ENCODE measurements around the gene APLNR.

APLNR gene

DNA sequence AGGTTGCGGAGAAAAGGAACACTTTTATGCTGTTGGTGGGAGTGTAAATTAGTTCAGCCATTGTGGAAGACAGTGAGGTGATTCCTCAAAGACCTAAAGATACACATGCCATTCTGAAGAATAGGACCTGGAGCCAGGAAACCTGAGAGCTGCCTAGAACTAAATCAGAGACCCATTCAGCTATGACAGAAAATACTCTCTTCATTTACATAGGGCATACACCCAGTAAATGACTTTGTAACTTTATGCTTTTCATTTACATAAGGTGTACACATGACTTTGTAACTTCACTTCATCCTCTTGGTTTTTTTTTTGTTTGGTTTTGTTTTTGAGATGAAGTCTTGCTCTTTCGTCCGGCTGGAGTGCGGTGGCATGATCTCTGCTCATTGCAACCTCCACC, 25.1 kb upstream of the APLNR start:
- H3K27me3 Mint-ChIP-seq = peaks cover 11% of the 10 kb centered on the region

DNA sequence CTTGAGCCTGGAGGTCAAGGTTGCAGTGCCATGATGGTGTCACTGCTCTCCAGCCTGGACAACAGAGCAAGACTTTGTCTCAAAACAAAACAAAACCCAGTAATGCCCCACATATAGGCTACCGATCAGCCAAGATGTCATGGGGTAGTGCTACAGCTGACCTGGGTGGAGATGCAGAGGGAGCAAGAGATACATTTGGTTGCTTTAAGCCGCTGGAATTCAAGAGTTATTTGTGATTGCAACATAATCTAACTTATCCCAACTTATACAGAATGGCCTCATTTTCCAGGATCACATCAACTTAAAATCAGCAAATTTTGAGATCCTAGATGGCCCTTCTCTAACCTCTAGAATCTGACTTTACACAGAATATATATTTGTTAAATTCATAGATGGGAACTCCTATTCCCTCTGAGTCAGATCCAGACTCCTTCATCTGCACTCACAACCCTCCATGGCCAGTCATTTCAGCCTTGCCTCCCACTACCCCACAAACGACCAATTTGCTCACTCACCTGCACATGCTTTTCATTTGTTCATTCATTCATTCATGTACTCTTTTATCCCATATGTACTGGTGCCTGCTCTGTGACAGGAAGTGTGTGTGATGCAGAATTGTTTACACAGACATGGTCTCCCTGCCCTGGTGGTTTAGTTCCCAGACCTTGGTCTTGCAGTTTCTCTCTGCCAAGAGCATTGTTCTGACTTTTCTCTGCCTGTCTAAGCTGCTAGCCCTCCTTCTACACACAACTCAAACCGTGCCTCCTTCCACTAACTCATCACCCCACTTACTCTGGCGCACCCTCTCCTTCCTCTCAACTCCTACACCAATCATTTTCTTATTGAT, 24.1 kb upstream of the APLNR start:
- peaks cover 12% of the 10 kb centered on the region for H3K27me3 Mint-ChIP-seq
- H3K4me3 Mint-ChIP-seq = no peak overlapping the region
- H3K9me3 Mint-ChIP-seq = peaks cover 17% of the 10 kb centered on the region
- H3K27ac Mint-ChIP-seq = no peak overlapping the region
- no peaks in the 10 kb centered on the region for H3K36me3 Mint-ChIP-seq
- H3K4me1 Mint-ChIP-seq = no peaks in the 10 kb centered on the region

More for the DNA sequence above, 25.1 kb upstream of the APLNR start:
- no peak overlapping the region for H3K27ac Mint-ChIP-seq
- H3K4me3 Mint-ChIP-seq = no peak overlapping the region
- no peaks in the 10 kb centered on the region for H3K4me1 Mint-ChIP-seq
- no peaks in the 10 kb centered on the region for H3K36me3 Mint-ChIP-seq
- peaks cover 10% of the 10 kb centered on the region for H3K9me3 Mint-ChIP-seq

DNA sequence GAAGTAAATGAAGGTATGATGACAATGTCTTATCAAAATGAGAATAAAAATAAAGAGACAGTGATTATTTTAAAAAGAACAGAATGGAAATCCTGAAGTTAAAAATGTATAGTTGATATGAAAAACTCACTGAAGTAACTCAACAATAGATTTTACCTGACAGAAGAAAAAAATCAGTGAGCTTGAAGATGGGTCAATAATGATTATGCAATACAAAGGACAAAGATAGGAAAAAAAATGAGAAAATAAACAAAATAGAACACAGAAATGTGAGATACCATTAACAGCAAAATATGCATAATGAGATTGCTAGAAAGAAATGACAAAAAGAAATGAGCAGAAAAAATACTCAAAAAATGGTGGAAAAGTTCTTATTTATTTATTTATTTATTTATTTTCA, 19.1 kb upstream of the APLNR start:
- H3K4me3 Mint-ChIP-seq = no peak overlapping the region
- peaks cover 11% of the 10 kb centered on the region for H3K9me3 Mint-ChIP-seq
- H3K36me3 Mint-ChIP-seq = no peaks in the 10 kb centered on the region
- peaks cover 29% of the 10 kb centered on the region for H3K27me3 Mint-ChIP-seq
- no peaks in the 10 kb centered on the region for H3K4me1 Mint-ChIP-seq
- H3K27ac Mint-ChIP-seq = no peak overlapping the region

DNA sequence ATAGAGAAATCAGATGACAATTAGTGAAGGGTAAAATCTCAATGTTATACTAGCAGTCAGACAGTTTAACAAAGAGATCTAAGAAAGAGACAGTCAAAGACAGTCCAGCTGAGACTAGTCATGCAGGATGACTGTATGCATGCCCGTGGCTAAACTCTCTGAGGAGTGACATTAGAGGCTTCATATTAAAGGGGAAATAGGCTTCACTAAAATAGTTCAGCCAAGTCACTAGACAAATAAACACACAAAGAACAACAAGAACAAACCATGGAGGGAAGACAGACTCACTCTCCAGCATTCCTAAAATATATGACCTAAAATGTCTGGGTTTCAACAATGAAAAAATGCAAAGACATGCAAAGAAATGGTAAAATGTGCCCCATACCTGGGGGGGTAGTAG, 18.6 kb upstream of the APLNR start:
- H3K27ac Mint-ChIP-seq = no peak overlapping the region

DNA sequence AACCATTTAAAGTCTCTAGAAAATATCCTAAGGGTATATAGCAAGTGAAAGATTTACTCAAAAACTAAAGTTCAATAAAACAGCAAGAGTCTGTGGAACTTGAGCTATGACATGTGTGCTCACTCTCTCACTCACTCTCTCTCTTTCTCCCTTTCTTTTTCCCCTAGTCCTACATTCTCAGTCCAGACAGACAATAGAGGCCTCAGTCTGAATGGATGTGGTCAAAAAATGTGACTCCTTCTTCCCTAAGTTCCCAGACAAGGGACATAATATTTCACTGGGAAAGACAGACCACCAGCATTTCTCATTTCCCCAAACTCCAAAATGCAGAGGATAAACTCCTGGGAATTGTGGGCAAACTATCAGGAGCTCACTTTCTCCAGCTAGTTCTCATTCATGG, 17.6 kb upstream of the APLNR start:
- H3K27ac Mint-ChIP-seq = no peak overlapping the region
- H3K36me3 Mint-ChIP-seq = no peaks in the 10 kb centered on the region
- peaks cover 11% of the 10 kb centered on the region for H3K9me3 Mint-ChIP-seq
- peaks cover 29% of the 10 kb centered on the region for H3K27me3 Mint-ChIP-seq
- H3K4me1 Mint-ChIP-seq = no peaks in the 10 kb centered on the region
- H3K4me3 Mint-ChIP-seq = no peak overlapping the region

More for the DNA sequence above, 18.6 kb upstream of the APLNR start:
- Mint-ChIP-seq H3K36me3 (no peaks in the 10 kb centered on the region), H3K9me3 (peaks cover 11% of the 10 kb centered on the region), H3K27me3 (peaks cover 31% of the 10 kb centered on the region), H3K4me1 (no peaks in the 10 kb centered on the region), H3K4me3 (no peak overlapping the region)

DNA sequence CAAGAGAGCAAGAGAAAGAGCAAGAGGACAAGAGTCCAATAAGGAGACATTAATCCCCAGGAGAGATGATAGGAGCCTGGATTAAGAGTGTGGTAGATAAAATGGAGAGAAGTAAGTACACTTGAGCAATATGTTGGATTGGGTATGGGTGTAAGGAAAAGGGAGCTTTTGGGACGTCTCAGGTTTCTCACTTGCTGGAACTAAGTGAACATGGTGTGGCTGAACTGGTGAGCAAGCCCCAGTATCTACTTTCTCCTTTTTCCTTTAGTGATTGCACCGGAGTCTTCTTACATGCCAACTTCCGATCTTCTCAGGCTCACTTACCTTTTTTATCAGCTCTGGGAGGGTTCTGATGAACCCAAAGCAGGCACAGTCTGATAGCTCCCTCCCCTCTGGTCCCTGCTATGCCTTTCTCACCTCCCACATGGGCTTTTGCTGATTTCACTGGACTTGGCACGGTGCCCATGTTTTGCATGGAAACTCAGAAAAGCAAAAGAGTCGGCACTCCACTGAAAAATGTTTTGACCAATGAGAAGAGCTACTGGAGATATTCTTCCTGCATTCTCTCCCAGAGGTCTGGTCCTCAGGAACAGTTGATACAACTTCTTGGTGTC, 14.5 kb upstream of the APLNR start:
- Mint-ChIP-seq H3K4me1 (no peaks in the 10 kb centered on the region), H3K9me3 (peaks cover 8% of the 10 kb centered on the region), H3K36me3 (no peaks in the 10 kb centered on the region), H3K4me3 (no peak overlapping the region), H3K27ac (no peak overlapping the region), H3K27me3 (peaks cover 27% of the 10 kb centered on the region)

DNA sequence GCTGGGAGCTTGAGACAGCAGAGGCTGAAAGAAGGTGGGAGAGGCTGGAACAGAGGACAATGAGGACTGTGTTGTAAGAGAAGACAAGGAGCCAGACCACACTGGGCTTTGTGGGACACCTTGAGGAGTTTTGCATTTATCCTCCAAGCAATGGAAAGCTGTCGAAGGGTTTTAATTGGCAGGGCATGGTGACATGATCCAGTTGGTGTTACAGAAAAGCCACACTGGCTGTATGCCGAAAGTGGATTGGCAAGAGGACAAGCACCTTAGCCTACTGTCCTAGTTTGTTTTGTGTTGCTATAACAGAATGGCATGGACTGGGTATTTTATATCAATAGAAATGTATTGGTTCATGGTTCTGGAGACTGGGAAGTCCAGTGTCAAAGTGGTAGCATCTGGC, 14.0 kb upstream of the APLNR start:
- Mint-ChIP-seq H3K4me1 (no peaks in the 10 kb centered on the region), H3K27ac (no peak overlapping the region), H3K4me3 (no peak overlapping the region), H3K27me3 (peaks cover 26% of the 10 kb centered on the region), H3K36me3 (no peaks in the 10 kb centered on the region), H3K9me3 (peaks cover 2% of the 10 kb centered on the region)

DNA sequence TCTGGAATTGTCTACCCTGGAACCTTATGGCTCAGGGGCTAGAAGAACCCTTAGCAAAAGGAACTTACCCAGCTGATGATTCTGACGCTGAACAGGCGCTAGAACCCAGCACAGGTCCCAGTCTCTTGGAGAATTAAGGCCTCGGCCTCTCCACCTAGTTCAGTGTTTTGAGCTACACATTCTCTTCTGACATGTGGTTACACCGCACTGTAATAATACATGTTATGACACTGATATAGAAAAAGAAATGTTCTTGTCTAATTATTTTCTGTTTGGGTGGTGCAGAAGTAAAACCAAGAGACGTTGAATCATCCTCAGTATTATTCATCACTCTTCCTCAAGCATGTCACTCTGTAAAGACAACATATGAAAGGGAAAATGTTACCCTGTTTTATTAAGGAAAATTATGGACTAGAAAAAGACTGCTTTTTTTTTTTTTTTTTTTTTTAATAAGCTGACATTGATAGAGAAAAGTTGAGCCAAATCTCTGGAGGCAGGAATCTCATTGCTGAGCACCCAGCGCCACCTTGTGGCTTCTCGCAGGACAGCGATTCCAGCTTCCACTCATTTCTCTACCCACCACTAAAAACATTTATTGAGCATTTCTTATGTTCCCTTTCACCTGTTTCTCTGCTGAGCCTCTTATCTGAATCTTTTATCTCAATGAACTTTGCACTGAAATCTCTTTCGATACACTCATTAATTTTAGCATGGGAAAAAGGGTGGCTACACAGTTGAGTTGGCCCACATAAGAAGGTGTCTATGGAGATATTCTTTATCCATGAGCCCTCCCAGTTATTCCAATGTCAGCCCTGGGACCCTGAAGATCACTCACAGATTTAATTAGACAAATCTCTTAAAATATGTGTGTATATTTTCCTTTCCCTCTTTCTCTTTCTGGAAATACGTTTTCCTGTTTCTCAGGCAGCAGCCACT, 12.6 kb upstream of the APLNR start:
- no peaks in the 10 kb centered on the region for H3K9me3 Mint-ChIP-seq
- H3K27ac Mint-ChIP-seq = no peak overlapping the region
- no peaks in the 10 kb centered on the region for H3K36me3 Mint-ChIP-seq
- H3K4me1 Mint-ChIP-seq = peaks cover 7% of the 10 kb centered on the region
- peaks cover 20% of the 10 kb centered on the region for H3K27me3 Mint-ChIP-seq
- no peak overlapping the region for H3K4me3 Mint-ChIP-seq

DNA sequence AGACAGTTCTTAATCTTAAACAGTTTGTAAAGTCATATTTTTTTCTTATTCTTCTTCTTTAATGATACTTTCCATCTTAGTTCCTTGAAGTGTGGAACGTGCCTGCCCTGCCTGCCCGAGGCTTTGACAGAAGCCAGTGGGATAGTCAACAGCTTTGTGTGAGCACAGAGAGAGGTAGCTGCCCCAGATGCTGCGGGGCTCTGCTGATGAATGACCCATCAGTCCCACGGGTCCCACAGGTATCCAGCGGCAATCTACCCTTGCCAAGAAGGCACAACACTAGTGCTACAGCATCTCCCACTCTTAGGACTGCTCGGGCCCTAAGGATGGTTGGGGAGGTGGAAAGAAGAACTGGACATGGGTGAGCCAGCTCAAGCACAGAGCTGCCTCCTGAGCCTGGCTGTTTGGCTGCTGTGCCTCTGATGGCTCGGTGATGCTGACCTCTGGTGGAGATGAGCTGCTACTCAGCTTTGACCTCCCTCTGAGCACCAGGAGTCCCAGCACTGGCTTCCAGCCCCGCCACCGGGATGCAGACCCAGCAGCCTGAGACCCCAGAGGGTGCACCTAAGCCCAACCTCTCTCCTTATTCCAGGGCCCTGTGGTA, 11.8 kb upstream of the APLNR start:
- no peaks in the 10 kb centered on the region for H3K36me3 Mint-ChIP-seq
- peaks cover 16% of the 10 kb centered on the region for H3K27me3 Mint-ChIP-seq
- H3K27ac Mint-ChIP-seq = no peak overlapping the region
- H3K4me3 Mint-ChIP-seq = no peak overlapping the region
- no peaks in the 10 kb centered on the region for H3K9me3 Mint-ChIP-seq
- peaks cover 10% of the 10 kb centered on the region for H3K4me1 Mint-ChIP-seq

DNA sequence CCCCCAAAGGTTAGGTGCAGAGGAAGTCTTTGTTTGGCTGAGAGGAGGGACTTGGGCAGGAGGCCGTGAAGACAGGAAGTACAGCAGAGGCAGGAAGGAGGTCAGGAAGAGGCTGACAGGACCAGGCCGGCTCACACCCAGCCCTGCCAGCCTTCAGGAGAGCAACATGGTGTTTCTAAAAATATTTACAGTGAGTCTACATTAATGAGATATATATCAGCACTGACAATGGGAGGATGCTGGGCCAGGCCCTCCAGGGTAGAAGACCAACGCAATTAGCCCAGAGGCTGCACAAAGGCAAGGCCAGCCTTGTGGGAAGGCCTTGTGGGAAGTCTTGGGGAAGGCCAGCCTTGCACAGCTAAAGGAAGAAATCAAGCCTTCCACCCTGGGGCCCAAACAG, 7.9 kb upstream of the APLNR start:
- H3K4me3 Mint-ChIP-seq = no peak overlapping the region

DNA sequence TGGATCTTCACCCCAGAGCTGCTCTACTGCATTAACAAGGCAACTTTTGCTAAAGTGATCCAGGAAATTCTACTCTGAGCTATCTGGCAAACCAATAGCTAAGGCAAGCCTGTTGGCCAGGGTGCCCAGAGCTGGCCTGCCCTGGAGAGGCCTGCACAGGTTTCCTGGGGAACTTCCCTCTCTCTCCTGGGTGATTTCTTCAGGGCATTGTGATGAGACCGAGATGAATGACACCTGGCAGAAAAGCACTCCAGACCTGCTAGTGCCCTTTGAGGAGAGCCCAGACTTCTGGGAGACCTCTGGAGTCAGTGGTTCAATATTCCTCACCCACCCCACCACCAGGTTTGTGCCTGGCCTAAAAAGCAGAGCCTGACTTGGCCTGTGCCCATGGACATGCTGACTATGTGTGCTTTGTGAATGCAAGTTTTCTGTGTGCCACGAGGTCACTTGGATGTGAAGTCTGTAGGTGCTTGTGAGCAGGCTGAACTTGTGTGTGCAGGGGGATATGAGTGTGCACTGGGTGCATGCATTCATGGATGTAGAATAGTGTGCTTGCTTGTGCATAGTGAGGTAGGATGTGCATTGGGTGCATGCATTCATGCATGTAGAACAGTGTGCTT, 4.4 kb upstream of the APLNR start:
- Mint-ChIP-seq H3K27me3 (peaks cover 10% of the 10 kb centered on the region), H3K4me3 (no peak overlapping the region), H3K27ac (no peak overlapping the region), H3K9me3 (no peaks in the 10 kb centered on the region), H3K36me3 (no peaks in the 10 kb centered on the region), H3K4me1 (peaks cover 10% of the 10 kb centered on the region)

More for the DNA sequence above, 7.9 kb upstream of the APLNR start:
- H3K4me1 Mint-ChIP-seq = peaks cover 10% of the 10 kb centered on the region
- no peaks in the 10 kb centered on the region for H3K36me3 Mint-ChIP-seq
- no peaks in the 10 kb centered on the region for H3K9me3 Mint-ChIP-seq
- H3K27me3 Mint-ChIP-seq = no peaks in the 10 kb centered on the region
- no peak overlapping the region for H3K27ac Mint-ChIP-seq

DNA sequence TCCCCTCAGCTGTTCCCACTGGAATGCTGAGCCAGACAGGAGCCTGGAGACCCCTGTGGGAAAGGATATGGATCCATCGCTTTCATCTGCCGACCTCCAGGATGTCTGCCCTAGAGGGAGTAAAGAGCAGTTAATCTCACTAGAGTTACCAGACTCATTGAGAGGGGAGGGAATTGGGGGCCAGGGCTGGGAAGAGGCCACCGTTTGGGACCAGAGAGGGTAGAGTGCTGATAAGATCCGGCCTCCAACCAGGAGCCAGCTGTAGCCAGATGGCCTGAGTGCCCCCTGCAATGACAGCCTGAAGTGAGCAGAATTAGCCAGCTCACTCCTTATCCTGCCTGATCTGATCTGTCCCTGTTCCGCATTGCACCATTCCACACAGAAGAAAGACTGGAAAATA, 3.7 kb upstream of the APLNR start:
- peaks cover 13% of the 10 kb centered on the region for H3K27me3 Mint-ChIP-seq
- H3K4me1 Mint-ChIP-seq = peaks cover 10% of the 10 kb centered on the region
- H3K27ac Mint-ChIP-seq = no peak overlapping the region
- no peaks in the 10 kb centered on the region for H3K9me3 Mint-ChIP-seq
- H3K4me3 Mint-ChIP-seq = no peak overlapping the region
- H3K36me3 Mint-ChIP-seq = no peaks in the 10 kb centered on the region

DNA sequence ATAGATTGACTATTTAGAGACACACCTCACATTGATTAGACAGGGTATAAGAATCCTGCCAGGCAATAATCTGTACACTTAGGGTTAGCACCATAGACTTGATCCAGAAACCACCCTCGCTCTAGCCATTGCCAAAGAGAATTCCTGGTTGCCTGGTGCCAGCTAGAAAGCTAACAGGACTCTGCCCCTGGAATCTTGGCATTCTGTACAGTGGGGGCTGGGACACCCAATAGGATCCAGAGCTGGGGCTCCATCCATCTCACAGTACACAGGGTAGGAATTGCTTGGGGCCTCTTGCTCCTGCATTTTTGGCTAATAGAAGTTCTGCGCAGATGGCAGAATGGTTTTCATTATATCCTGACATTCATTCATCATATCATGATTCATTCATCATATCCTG, 3.0 kb upstream of the APLNR start:
- H3K9me3 Mint-ChIP-seq = no peaks in the 10 kb centered on the region
- peaks cover 19% of the 10 kb centered on the region for H3K27me3 Mint-ChIP-seq
- no peaks in the 10 kb centered on the region for H3K36me3 Mint-ChIP-seq
- H3K4me1 Mint-ChIP-seq = peaks cover 6% of the 10 kb centered on the region
- no peak overlapping the region for H3K4me3 Mint-ChIP-seq
- H3K27ac Mint-ChIP-seq = no peak overlapping the region

DNA sequence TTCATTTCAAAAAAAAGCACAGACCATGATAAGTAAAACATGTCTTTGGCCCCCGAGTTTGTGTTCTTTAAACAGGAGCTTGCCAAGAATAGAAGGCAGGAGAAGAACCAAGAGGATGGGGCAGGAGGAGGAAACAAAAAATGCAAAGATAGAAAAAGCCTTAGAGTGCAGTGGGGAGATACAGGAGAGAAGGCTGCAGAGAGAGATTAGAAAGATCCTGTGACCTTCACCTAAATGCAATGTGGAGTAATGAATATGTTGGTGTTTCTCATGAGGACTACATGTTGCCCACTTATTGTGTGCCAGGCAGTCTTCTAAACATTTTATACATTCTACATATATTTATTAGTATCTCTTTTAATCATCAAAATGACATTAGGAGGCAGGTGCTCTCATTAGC, 2.3 kb upstream of the APLNR start:
- H3K27me3 Mint-ChIP-seq = peaks cover 24% of the 10 kb centered on the region
- H3K4me3 Mint-ChIP-seq = no peak overlapping the region
- H3K36me3 Mint-ChIP-seq = no peaks in the 10 kb centered on the region
- no peak overlapping the region for H3K27ac Mint-ChIP-seq
- H3K9me3 Mint-ChIP-seq = no peaks in the 10 kb centered on the region
- no peaks in the 10 kb centered on the region for H3K4me1 Mint-ChIP-seq

Measured in activated naive CD4-positive, alpha-beta T cell treated with anti-CD3 and anti-CD28 coated beads, Interleukin-2, amount 50 U/mL, for 24 hours (primary cell).